IMR-90 (cell line): ENCODE measurements around the gene CTDSP2. TPM values are rescaled to one million over a fixed set of nuclear protein-coding genes. Genes with fewer than 3 reads are reported as not detected.

Source experiments
- ATAC-seq: fragments of 200-7000 bp; cut with Tn5 transposase; 2 replicates; pipeline ENCODE4 v1.9.1; 2020; ENCODE audit warnings: low read depth, mild to moderate bottlenecking, moderate library complexity
- BruUV-seq: library from RNA; stranded (reverse); fragments of 400-500 nt; replicated peaks from 2 replicates; lab custom pipeline; 2021; lab: Mats Ljungman, UMichigan
- CTCF ChIA-PET: fragments of 300-600 bp; formaldehyde crosslinking; extraction: SDS; loops from one replicate; lab custom pipeline; 2021; ENCODE audit warnings: antibody characterized with exemption; lab: Yijun Ruan, JAX
- POLR2A ChIA-PET: fragments of 300-600 bp; sonication (Branson Sonifier 250); formaldehyde crosslinking; loops from one replicate; lab custom pipeline; 2022; ENCODE audit warnings: antibody characterized with exemption; ENCODE audit not compliant: unreplicated experiment; lab: Charles Lee
- DNase-seq: peaks from one replicate; pipeline ENCODE4 v3.0.0; 2013
- H2AFZ ChIP-seq: replicated peaks from 2 replicates; pipeline ENCODE3; 2013; ENCODE audit warnings: low read length, mild to moderate bottlenecking; ENCODE audit not compliant: poor library complexity
- H2AK5ac ChIP-seq: 2 replicates; pipeline ENCODE4 v1.6.1; 2013; ENCODE audit warnings: low read depth, low read length, inconsistent platforms
- H2AK9ac ChIP-seq: replicated peaks from 2 replicates; pipeline ENCODE3; 2013; ENCODE audit warnings: mild to moderate bottlenecking, low read depth, low read length, moderate library complexity; ENCODE audit not compliant: poor library complexity
- H2BK120ac ChIP-seq: 2 replicates; pipeline ENCODE4 v1.6.1; 2013; ENCODE audit warnings: low read depth, low read length, inconsistent platforms
- H2BK15ac ChIP-seq: 3 replicates; pipeline ENCODE4 v1.6.1; 2013; ENCODE audit warnings: low read depth, low read length, inconsistent platforms
- H2BK20ac ChIP-seq: 2 replicates; pipeline ENCODE4 v1.6.1; 2013; ENCODE audit warnings: low read depth, mild to moderate bottlenecking, inconsistent platforms, low read length, moderate library complexity
- H2BK5ac ChIP-seq: 2 replicates; pipeline ENCODE4 v1.6.1; 2013; ENCODE audit warnings: mild to moderate bottlenecking, low read depth, low read length, inconsistent platforms; ENCODE audit not compliant: poor library complexity, severe bottlenecking
- H3K14ac ChIP-seq: replicated peaks from 2 replicates; pipeline ENCODE4 v1.6.1; 2013; ENCODE audit warnings: low read depth, low read length, inconsistent platforms
- H3K18ac ChIP-seq: 2 replicates; pipeline ENCODE4 v1.6.1; 2013; ENCODE audit warnings: low read depth, low read length, control low read depth
- H3K23ac ChIP-seq: 2 replicates; pipeline ENCODE4 v1.6.1; 2013; ENCODE audit warnings: low read depth, low read length, inconsistent platforms
- H3K27ac ChIP-seq: 2 replicates; pipeline ENCODE4 v1.5.1; 2013; ENCODE audit warnings: mild to moderate bottlenecking, control low read depth, low read length; ENCODE audit not compliant: insufficient read depth
- H3K27me3 ChIP-seq: 2 replicates; pipeline ENCODE4 v1.6.1; 2013; ENCODE audit warnings: low read length; ENCODE audit not compliant: control insufficient read depth, insufficient read depth
- H3K36me3 ChIP-seq: 2 replicates; pipeline ENCODE4 v1.6.1; 2013; ENCODE audit warnings: low read length, mixed read lengths; ENCODE audit not compliant: control insufficient read depth, insufficient read depth
- H3K4ac ChIP-seq: 2 replicates; pipeline ENCODE4 v1.6.1; 2013; ENCODE audit warnings: low read depth, low read length, inconsistent platforms
- H3K4me1 ChIP-seq: 2 replicates; pipeline ENCODE4 v1.6.1; 2013; ENCODE audit warnings: low read length, mixed read lengths; ENCODE audit not compliant: control insufficient read depth, insufficient read depth
- H3K4me2 ChIP-seq: 2 replicates; pipeline ENCODE4 v1.6.1; 2013; ENCODE audit warnings: low read depth, mild to moderate bottlenecking, control low read depth, low read length, moderate library complexity
- H3K4me3 ChIP-seq: 2 replicates; pipeline ENCODE4 v1.5.1; 2013; ENCODE audit warnings: low read depth, mild to moderate bottlenecking, control low read depth, low read length, moderate library complexity; ENCODE audit not compliant: insufficient read depth
- H3K56ac ChIP-seq: 2 replicates; pipeline ENCODE4 v1.6.1; 2013; ENCODE audit warnings: low read length, inconsistent platforms; ENCODE audit not compliant: insufficient read depth; ENCODE audit errors: extremely low read depth
- H3K79me1 ChIP-seq, 2 experiments: 2 replicates each; pipeline ENCODE4 v1.6.1; 2013; ENCODE audit warnings: low read length in 2 of 2, inconsistent platforms in 1 of 2, low read depth in 1 of 2
- H3K9ac ChIP-seq: 2 replicates; pipeline ENCODE4 v1.6.1; 2013; ENCODE audit warnings: low read depth, low read length, control low read depth
- H3K9me1 ChIP-seq: 2 replicates; pipeline ENCODE4 v1.6.1; 2013; ENCODE audit warnings: low read length, inconsistent platforms; ENCODE audit not compliant: insufficient read depth
- H3K9me3 ChIP-seq: 2 replicates; pipeline ENCODE4 v1.6.1; 2013; ENCODE audit warnings: low read length; ENCODE audit not compliant: control insufficient read depth, insufficient read depth
- H4K20me1 ChIP-seq: 2 replicates; pipeline ENCODE4 v1.6.1; 2013; ENCODE audit warnings: low read length, inconsistent platforms; ENCODE audit not compliant: insufficient read depth
- H4K5ac ChIP-seq: 2 replicates; pipeline ENCODE4 v1.6.1; 2013; ENCODE audit warnings: mild to moderate bottlenecking, low read depth, low read length, control low read depth
- H4K8ac ChIP-seq, 2 experiments: 2 replicates each; pipeline ENCODE4 v1.6.1; 2013; ENCODE audit warnings: low read depth in 2 of 2, low read length in 2 of 2, control low read depth in 1 of 2, inconsistent platforms in 1 of 2
- H4K91ac ChIP-seq: 2 replicates; pipeline ENCODE4 v1.6.1; 2013; ENCODE audit warnings: low read depth, low read length, inconsistent platforms; ENCODE audit not compliant: insufficient read depth
- CEBPB ChIP-seq: IDR thresholded peaks from 2 replicates; pipeline ENCODE4 v1.6.1; 2012; ENCODE audit warnings: low read depth, low read length, improper control_type of control experiment
- CHD1 ChIP-seq: IDR thresholded peaks from 2 replicates; pipeline ENCODE4 v1.6.1; 2012; ENCODE audit warnings: low read depth, low read length, improper control_type of control experiment
- FOS ChIP-seq: fragments of 150-350 bp; IDR thresholded peaks from 2 replicates; pipeline ENCODE4 v1.6.1; 2016; ENCODE audit warnings: low read depth, low read length
- WGBS, 2 experiments: methylation state at CpG; one replicate each; pipeline versions ENCODE4 v1.1.5 to v1.1.7; 2013; ENCODE audit warnings: missing lambda C conversion rate in 2 of 2; ENCODE audit not compliant: insufficient read length in 1 of 2; ENCODE audit errors: extremely low coverage in 2 of 2; 5-methylcytosine and 5-hydroxymethylcytosine counted together
- dilution Hi-C: fragments of 300-500 bp; cut with HindIII; formaldehyde crosslinking; loops from one replicate; pipeline ENCODE4 v1.14.3; 2018; ENCODE audit warnings: low sequenced_read_pairs; ENCODE audit not compliant: unreplicated experiment
- in situ Hi-C: fragments of 300-500 bp; cut with MboI; formaldehyde crosslinking; loops from 3 replicates; pipeline ENCODE4 v1.14.3; 2019; ENCODE audit warnings: low sequenced_read_pairs, inconsistent platforms, mixed read lengths
- intact Hi-C: fragments of 100-400 bp; cut with micrococcal nuclease; formaldehyde crosslinking; loops from 2 replicates; pipeline ENCODE4 v1.10.0; 2022
- polyA plus RNA-seq, 3 experiments: library from polyadenylated mRNA; depleted of rRNA; stranded (reverse); fragments of >200 nt; gene quantifications; 2 replicates each; pipeline ENCODE4 v1.2.3, GENCODE V29; 2012; ENCODE audit warnings: low replicate concordance in 1 of 3
- total RNA-seq: library from RNA; depleted of rRNA; stranded (reverse); fragments of >200 nt; gene quantifications from 2 replicates; pipeline ENCODE4 v1.2.3, GENCODE V29; 2012

Gene CTDSP2
- total and polyA plus RNA-seq, 2 of the 4 experiments (the other 2 are of a cell fraction), result 114 to 156 TPM

DNA sequence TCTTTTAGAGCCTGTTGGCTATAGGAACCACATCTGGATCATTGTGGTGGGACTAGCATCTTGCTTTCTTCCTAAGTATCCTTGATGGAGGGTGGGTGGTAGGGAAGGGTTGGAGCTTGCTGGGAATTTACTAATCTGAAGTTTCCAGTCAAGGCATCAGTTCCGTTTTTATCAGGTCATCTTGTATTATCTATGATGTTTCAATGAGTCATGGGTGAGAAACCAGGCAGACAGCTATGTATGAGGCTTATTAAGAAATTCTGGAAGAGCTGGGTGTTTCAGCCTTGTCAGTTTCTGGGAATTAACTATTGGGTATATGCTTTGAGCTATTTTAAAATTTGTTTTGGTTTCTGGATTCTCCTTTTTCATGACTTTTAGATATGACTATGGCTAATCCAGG lies 52.6 kb downstream of the CTDSP2 start:
- Histone ChIP-seq H2AFZ (no peak overlapping the region), H3K79me1 (peaks cover 21 to 23% of the 10 kb centered on the region in 2 experiments), H3K14ac (no peak overlapping the region), H3K4me3 (no peak overlapping the region), H4K5ac (no peak overlapping the region), H3K36me3 (peaks cover 36% of the 10 kb centered on the region), H2BK120ac (no peak overlapping the region), H2BK5ac (peak overlapping the region; percentile 67), H2AK9ac (no peak overlapping the region), H4K91ac (no peak overlapping the region), H3K4ac (no peak overlapping the region), H3K18ac (no peak overlapping the region), H3K9me3 (no peaks in the 10 kb centered on the region), H4K20me1 (peaks cover 3% of the 10 kb centered on the region; the same call in 1 of the 2 replicates), H2BK15ac (no peak overlapping the region), H2AK5ac (no peak overlapping the region), H3K23ac (peak overlapping the region; percentile 81), H3K56ac (no peak overlapping the region), H3K9ac (no peak overlapping the region), H2BK20ac (no peak overlapping the region), H3K9me1 (no peaks in the 10 kb centered on the region), H4K8ac (no peak overlapping the region), H3K4me2 (peak overlapping the region; percentile 44; the same call in 1 of the 2 replicates), H3K27me3 (no peaks in the 10 kb centered on the region), H3K4me1 (peaks cover 2% of the 10 kb centered on the region; the same call in 1 of the 2 replicates), H3K27ac (no peak overlapping the region)
- intact Hi-C loops (no loop called here), dilution Hi-C loops (no loop called here), in situ Hi-C loops (no loop called here)
- ATAC-seq (peak; percentile 91), DNase-seq (peak; percentile 90)
- 0% methylated on average over 1 of the region's 1 CpG; no CpG with 5 or more reads in 1 of the 2 experiments for WGBS, 2 experiments
- CTCF ChIA-PET, result interaction anchor here (1.3 kb wide), 1 partner anchor 9 kb away, joined by 3 read pairs; no protein-coding TSS in a partner anchor
- TF ChIP-seq FOS (peak; percentile 78), CEBPB (peak; percentile 72), CHD1 (no peak)
- no TSS peak for BruUV-seq
- POLR2A ChIA-PET, result interaction anchor here (1.2 kb wide), 1 partner anchor 11 kb away, joined by 4 read pairs; the partner anchor contains the start of gene TSFM
